ENCODE results near the gene GFOD1. TPM values are rescaled to one million over a fixed set of nuclear protein-coding genes. Genes with fewer than 3 reads are reported as not detected.

Gene GFOD1
- polyA plus RNA-seq, 1 donor from 2014 or later = 7.0 TPM

- TF ChIP-seq TAF1 (IDR thresholded peaks at IDR 0.05; ENCODE audit: low read depth) (no peak), EP300 (conservative IDR thresholded peaks at IDR 0.05; ENCODE audit: poor library complexity, severe bottlenecking) (no peak), CTCF (IDR thresholded peaks at IDR 0.05; ENCODE audit: poor library complexity, severe bottlenecking) (no peak), RAD21 (conservative IDR thresholded peaks at IDR 0.05) (no peak), REST (IDR thresholded peaks at IDR 0.05; ENCODE audit: borderline replicate concordance) (no peak), EZH2 (IDR thresholded peaks at IDR 0.05; ENCODE audit: borderline replicate concordance, insufficient read depth, low read length, poor library complexity, severe bottlenecking) (no peak), POLR2AphosphoS5 (IDR thresholded peaks at IDR 0.05) (no peak), MXI1 (conservative IDR thresholded peaks at IDR 0.05; ENCODE audit: poor library complexity, severe bottlenecking) (no peak), SMC3 (conservative IDR thresholded peaks at IDR 0.05; ENCODE audit: poor library complexity) (no peak)
- Histone ChIP-seq H3K27me3 (ENCODE audit: insufficient read depth, low read depth, low read length) (no peaks in the 10 kb centered on the region), H3K79me2 (replicated peaks; ENCODE audit: insufficient read depth, low read length) (no peaks in the 10 kb centered on the region), H3K4me2 (ENCODE audit: low read length) (no peak overlapping the region), H3K27ac (ENCODE audit: low read length) (no peak overlapping the region), H3K9me3 (ENCODE audit: low read length) (no peaks in the 10 kb centered on the region), H3K9ac (ENCODE audit: low read length) (no peak overlapping the region), H2AFZ (ENCODE audit: low read depth, low read length) (no peak overlapping the region), H3K9me2 (ENCODE audit: insufficient read depth, low read length) (no peaks in the 10 kb centered on the region), H3K36me3 (ENCODE audit: insufficient read depth, low read length) (no peaks in the 10 kb centered on the region), H3K4me3 (ENCODE audit: low read length) (no peak overlapping the region), H3F3A (ENCODE audit: insufficient read depth, low read length, poor library complexity, severe bottlenecking) (no peaks in the 10 kb centered on the region), H4K20me1 (ENCODE audit: insufficient read depth) (no peaks in the 10 kb centered on the region)
Measured at GRCh38 chr6:13338038-13338437, 149.4 kb downstream of the GFOD1 start.

GRCh38 chr6:13336553-13336952 lies 150.8 kb downstream of the GFOD1 start:
- Histone ChIP-seq H3K9me2 (ENCODE audit: insufficient read depth, low read length) (no peaks in the 10 kb centered on the region), H4K20me1 (ENCODE audit: insufficient read depth) (no peaks in the 10 kb centered on the region), H3K27me3 (ENCODE audit: insufficient read depth, low read depth, low read length) (no peaks in the 10 kb centered on the region), H3K27ac (ENCODE audit: low read length) (no peak overlapping the region), H2AFZ (ENCODE audit: low read depth, low read length) (no peak overlapping the region), H3K79me2 (replicated peaks; ENCODE audit: insufficient read depth, low read length) (no peaks in the 10 kb centered on the region), H3F3A (ENCODE audit: insufficient read depth, low read length, poor library complexity, severe bottlenecking) (no peaks in the 10 kb centered on the region), H3K36me3 (ENCODE audit: insufficient read depth, low read length) (no peaks in the 10 kb centered on the region), H3K9ac (ENCODE audit: low read length) (no peak overlapping the region), H3K4me3 (ENCODE audit: low read length) (no peak overlapping the region), H3K4me2 (ENCODE audit: low read length) (no peak overlapping the region), H3K9me3 (ENCODE audit: low read length) (no peaks in the 10 kb centered on the region)
- TF ChIP-seq RAD21 (conservative IDR thresholded peaks at IDR 0.05) = peak; percentile 95
- TF ChIP-seq EZH2 (IDR thresholded peaks at IDR 0.05; ENCODE audit: borderline replicate concordance, insufficient read depth, low read length, poor library complexity, severe bottlenecking) = no peak
- TF ChIP-seq SMC3 (conservative IDR thresholded peaks at IDR 0.05; ENCODE audit: poor library complexity) = peak; percentile 98
- TF ChIP-seq REST (IDR thresholded peaks at IDR 0.05; ENCODE audit: borderline replicate concordance) = no peak
- TF ChIP-seq TAF1 (IDR thresholded peaks at IDR 0.05; ENCODE audit: low read depth) = no peak
- TF ChIP-seq POLR2AphosphoS5 (IDR thresholded peaks at IDR 0.05) = no peak
- TF ChIP-seq MXI1 (conservative IDR thresholded peaks at IDR 0.05; ENCODE audit: poor library complexity, severe bottlenecking) = no peak
- TF ChIP-seq EP300 (conservative IDR thresholded peaks at IDR 0.05; ENCODE audit: poor library complexity, severe bottlenecking) = no peak
- TF ChIP-seq CTCF (IDR thresholded peaks at IDR 0.05; ENCODE audit: poor library complexity, severe bottlenecking) = peak; percentile 93
